Measurements from ENCODE around the gene KCNE5.
"Not testable (repeated sequence)": the region's sequence is repeated elsewhere in the genome, so short reads cannot be mapped to it uniquely, and the experiment has no call there.

The KCNE5 gene

GRCh38 chrX:109614951-109615350 lies 10.0 kb downstream of the KCNE5 start:
- no peak for DNase-seq (ENCODE audit: low read depth in 2 of 2)

GRCh38 chrX:109601486-109601885 lies 23.5 kb downstream of the KCNE5 start:
- DNase-seq (ENCODE audit: low read depth in 2 of 2), result no peak

- DNase-seq (ENCODE audit: low read depth in 2 of 2), result no peak
Measured at GRCh38 chrX:109600237-109600651, 24.7 kb downstream of the KCNE5 start.

GRCh38 chrX:109596015-109596414 lies 29.0 kb downstream of the KCNE5 start:
- DNase-seq (ENCODE audit: low read depth in 2 of 2), result no peak

GRCh38 chrX:109590176-109590575 lies 34.8 kb downstream of the KCNE5 start:
- no peak for DNase-seq (ENCODE audit: low read depth in 2 of 2)

- DNase-seq (ENCODE audit: low read depth in 2 of 2), result no peak
Measured at GRCh38 chrX:109585488-109585887, 39.5 kb downstream of the KCNE5 start.

GRCh38 chrX:109578916-109579315 lies 46.1 kb downstream of the KCNE5 start:
- DNase-seq (ENCODE audit: low read depth in 2 of 2), result no peak

GRCh38 chrX:109577055-109577454 lies 47.9 kb downstream of the KCNE5 start:
- no peak for DNase-seq (ENCODE audit: low read depth in 2 of 2)

- not testable (repeated sequence) for DNase-seq (ENCODE audit: low read depth in 2 of 2)
Measured at GRCh38 chrX:109576083-109576482, 48.9 kb downstream of the KCNE5 start.

Measured in stimulated activated CD8-positive, alpha-beta memory T cell treated with anti-CD3 and anti-CD28 coated beads, Interleukin-2, amount 100 ng/mL, for 1 hour (primary cell).